HG03103 (cell line): ENCODE data around the gene ZNF585A.

Experiments
- ATAC-seq: cut with Tn5 transposase; IDR thresholded peaks from one replicate; pipeline ENCODE4 v1.9.1; 2021; ENCODE audit warnings: low read depth; ENCODE audit not compliant: unreplicated experiment

The ZNF585A gene

GRCh38 chr19:37095859-37096258 lies 76.6 kb downstream of the ZNF585A start:
- ATAC-seq, result no peak
